NCI-H2107 (cell line): ENCODE data around the gene RBM20.

Experiments
- DNase-seq: peaks from one replicate; lab custom pipeline; 2025; lab: John Stamatoyannopoulos, UW

The RBM20 gene

GRCh38 chr10:110811791-110812581 lies 167.8 kb downstream of the RBM20 start:
- no peak for DNase-seq

GRCh38 chr10:110812583-110812982 lies 168.4 kb downstream of the RBM20 start:
- no peak for DNase-seq

- DNase-seq: no peak
Measured at GRCh38 chr10:110813743-110814472, 169.8 kb downstream of the RBM20 start.

- DNase-seq: no peak
Measured at GRCh38 chr10:110815354-110816004, 171.3 kb downstream of the RBM20 start.

- no peak for DNase-seq
Measured at GRCh38 chr10:110817614-110818013, 173.5 kb downstream of the RBM20 start.

DNA sequence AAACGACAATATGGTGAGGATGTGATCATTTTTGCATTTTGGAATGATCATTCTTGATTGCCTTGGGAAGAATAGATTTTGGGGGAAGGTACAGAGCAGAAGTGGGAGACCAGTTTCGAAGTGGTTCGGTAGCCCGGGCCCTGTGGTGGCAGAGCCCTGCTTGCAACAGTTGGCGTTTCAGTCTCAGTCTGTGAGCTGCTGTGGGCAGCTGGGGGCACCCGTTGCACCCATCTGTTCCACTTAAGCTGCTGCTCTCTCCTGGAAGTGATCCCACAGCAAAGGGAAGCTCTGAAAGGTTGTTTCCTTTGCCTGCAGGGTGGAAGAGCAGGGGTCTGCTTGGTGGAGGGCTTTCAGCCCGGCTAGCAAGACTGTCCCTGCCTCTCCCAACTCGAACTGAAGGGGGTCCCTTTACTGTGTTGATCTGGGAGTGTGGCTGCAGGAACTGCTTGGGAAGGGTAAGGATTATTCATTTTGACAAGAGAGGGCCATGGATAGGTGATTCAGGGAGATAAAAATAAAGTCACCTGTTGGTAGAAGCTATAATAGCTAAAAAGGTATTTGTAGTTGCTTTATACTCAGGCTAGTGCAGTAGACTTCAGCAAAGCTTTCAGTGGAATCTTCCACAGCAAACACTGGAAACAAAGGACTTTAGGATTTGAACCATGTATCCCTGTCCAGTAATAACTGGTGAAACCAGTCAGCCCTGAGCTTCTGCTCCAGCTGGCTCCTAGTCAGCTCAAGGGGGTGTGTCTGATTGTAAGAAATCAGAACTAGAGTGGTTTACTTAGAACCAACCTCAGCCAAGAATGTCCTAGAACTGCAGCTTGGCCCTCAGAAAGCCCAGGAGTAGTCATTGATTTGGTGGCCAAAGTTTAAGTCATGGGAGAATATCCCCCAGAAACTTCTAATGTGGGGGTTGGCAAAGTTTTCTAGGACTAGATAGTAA lies 174.4 kb downstream of the RBM20 start:
- DNase-seq: no peak

GRCh38 chr10:110820321-110820814 lies 176.2 kb downstream of the RBM20 start:
- no peak for DNase-seq

- no peak for DNase-seq
Measured at GRCh38 chr10:110821508-110821907, 177.4 kb downstream of the RBM20 start.

DNA sequence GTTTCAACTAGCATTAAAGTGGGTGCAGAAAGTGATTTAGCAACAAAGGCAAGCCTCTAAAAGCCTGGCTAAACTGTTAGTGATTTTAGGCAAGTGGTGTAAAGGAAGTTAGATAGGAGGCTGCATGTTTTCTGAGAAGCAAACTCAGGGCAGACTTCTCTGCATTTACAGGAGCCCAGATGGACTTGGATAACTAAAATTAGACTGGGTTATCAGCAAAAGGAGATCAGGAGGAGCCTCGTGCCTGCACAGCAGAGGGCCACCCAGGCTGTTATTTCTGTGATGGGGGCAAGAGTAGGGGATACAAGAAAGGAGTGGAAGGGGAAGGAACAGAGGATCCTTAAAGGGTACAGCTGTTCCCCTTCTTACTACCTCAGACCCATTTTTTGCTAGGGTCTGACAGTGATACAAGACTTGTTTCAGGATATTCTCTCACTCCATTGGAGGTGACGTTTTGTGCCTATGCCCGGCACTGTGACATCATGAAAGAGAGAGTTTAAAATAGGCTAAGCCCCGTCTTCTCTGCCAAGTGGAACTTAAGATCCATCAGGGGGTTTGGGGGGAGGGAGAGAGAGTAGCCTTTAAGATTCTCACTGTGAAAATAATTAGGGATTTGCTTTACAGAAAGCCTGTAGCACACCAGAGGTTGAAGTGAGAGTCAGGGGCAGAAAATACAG lies 178.0 kb downstream of the RBM20 start:
- DNase-seq: no peak

DNA sequence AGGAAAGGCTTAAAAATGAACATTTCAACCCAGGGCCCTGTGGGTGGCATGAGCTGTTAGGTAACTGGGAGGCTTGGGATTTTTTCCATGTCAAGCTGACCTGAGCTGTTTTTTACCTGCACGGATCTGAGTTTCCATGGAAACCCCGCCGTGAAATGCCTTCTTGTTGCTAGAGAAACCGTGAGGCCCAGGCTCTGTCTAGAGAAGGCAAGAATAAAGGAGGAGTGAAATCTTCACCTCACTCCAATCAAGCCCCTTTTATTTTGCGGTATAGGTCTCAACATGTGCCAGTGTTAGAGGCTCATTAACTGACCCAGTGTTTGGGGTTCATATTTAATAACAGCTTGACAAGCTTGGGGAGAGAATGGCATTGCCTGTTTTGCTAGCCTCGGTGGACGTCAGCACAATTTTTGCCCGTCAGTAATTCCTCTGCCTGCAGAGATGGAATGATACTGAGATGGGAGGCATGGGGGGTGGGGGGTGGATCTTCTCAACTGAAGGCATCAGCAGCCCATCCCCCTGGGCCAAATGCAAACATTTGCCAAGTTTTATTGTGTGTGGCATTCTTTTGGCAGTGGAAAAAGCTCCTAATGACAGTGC lies 178.7 kb downstream of the RBM20 start:
- DNase-seq: no peak

DNA sequence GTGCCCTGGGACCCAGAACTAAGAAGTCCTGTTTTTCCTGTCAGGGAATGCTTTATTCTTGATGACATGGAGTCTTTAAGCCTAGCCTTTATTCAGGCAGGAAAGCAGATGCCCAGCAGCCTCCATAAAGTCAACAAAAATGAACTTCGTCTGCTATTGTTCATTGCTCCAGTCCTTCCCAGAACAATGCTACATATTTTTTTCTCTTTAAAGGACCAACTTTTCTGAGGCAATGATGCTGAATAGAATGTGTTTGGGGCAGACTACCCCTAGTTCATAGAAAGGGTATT lies 180.0 kb downstream of the RBM20 start:
- DNase-seq: no peak

DNA sequence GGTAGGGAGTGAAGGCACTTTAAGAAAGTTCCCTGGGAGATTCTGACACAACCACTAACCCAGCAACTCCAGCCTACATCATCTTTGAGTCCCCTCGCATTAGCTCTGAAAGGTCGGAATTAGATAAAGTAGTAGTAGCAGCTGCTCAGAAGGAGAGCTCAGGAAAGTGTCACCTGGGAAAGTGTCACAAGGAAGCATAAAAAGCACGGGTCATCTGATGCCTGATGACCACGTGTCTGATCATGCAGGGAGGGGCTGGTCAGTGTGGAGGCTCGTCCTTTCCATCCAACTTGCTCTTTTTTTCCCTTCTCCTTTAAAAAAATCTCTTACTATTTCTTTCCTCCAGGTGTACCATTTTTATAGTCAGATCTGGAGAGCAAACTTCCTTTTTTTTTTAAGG lies 180.5 kb downstream of the RBM20 start:
- no peak for DNase-seq

GRCh38 chr10:110825508-110825907 lies 181.4 kb downstream of the RBM20 start:
- no peak for DNase-seq

GRCh38 chr10:110827410-110827809 lies 183.3 kb downstream of the RBM20 start:
- no peak for DNase-seq

- DNase-seq: no peak
Measured at GRCh38 chr10:110827875-110828274, 183.7 kb downstream of the RBM20 start.

GRCh38 chr10:110828525-110828924 lies 184.4 kb downstream of the RBM20 start:
- no peak for DNase-seq

DNA sequence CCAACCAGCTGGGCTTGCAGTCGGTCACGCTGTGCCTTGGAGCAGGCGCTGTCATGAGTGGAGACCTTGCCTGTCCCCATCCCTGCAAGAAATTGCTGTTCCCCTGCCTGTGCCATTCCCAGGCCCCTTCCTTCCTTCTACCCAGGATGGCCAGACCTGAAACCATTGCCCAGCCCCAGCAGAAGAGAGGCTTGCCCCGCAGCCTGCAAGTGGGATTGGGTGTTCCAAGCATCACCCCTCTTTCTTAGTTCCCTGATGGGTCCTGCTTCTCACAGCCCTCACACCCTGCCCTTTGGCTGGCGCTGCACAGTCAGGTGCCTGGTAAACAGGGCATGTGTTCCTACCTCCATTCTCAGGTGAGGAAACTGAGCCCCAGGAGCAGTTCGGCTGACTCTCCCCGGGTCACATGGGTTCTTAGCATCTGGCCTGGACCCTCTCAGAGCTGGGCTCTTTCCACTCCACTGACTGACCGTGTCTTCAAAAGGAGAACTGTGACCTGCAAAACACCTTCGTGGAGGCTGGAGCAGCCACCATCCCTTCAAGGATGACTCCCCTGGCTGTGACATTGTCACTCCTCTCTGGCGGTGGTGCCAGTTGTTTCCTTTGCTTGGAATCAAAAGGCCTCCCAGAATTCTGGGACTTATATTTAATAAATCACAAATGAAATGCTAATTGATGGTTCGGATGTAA lies 185.7 kb downstream of the RBM20 start:
- DNase-seq: no peak

GRCh38 chr10:110833234-110833940 lies 189.3 kb downstream of the RBM20 start:
- peak; percentile 38 for DNase-seq

DNA sequence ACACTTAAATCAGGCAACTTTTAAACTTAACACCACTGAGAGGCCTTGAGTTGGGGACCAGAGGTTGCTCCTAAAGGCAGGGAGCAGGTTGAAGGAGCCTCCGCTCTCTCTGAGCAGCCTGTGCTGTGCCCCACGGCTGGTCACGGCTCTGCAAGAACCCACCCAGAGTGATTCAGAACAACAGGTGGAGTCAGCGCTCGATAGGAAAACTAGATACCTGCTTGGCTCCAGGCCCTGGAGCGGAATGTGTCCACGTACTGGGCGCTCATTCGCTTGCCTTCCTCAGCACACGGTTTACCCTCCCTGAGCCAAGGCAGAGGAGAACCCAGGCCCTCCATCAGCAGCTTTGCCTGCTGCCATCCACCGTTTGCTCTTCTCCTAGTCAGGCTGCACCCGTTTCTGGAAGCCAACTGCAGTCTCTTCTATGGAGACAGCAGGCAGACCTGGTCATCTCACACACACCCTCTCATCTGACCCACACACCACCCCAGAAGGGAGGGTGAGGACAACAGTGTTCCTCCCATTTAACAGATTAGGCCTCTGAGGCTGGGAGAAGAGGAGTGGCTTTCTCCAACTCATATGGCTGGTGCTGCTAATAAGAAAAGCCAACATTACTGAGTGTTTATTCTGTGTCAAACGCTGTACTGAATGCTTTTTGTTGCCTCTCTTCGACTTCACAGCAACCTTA lies 189.9 kb downstream of the RBM20 start:
- peak; percentile 38 for DNase-seq
